Adrenal gland (tissue), 12 donors: ENCODE data around the gene IL10RB. TPM values are rescaled to one million over a fixed set of nuclear protein-coding genes. Genes with fewer than 3 reads are reported as not detected.
A peak's percentile ranks its signal among the peaks of the same experiment; 100 is the strongest.

Experiments used
- DNase-seq, 7 donors: peaks; one replicate each; pipeline ENCODE4 v3.0.0-alpha.2; 2019 to 2020
- H3K27ac ChIP-seq, 5 donors: fragments of 200-600 bp; sonication (generic) in 4 of 5; 1 replicate in 3 of 5; 2 replicates in 2 of 5; pipeline versions ENCODE4 v1.5.1 to v1.8.0; 2016 to 2020; ENCODE audit warnings: mild to moderate bottlenecking in 1 of 5
- H3K27me3 ChIP-seq: fragments of 200-600 bp; 2 replicates; pipeline ENCODE4 v1.8.0; 2021
- H3K36me3 ChIP-seq, 2 donors: fragments of 200-600 bp; replicated peaks in 1 of 2; 1 replicate in 1 of 2; 2 replicates in 1 of 2; pipeline versions ENCODE4 v1.5.1 to v1.8.0; 2018 to 2022
- H3K4me1 ChIP-seq, 2 donors: fragments of 200-600 bp; replicated peaks in 1 of 2; 1 replicate in 1 of 2; 2 replicates in 1 of 2; pipeline versions ENCODE4 v1.5.1 to v1.8.0; 2018 to 2021
- H3K4me3 ChIP-seq, 4 donors: fragments of 200-600 bp; sonication (generic) in 3 of 4; one replicate each; pipeline ENCODE4 v1.5.1; 2016 to 2018
- H3K9me3 ChIP-seq, 3 donors: fragments of 200-600 bp; sonication (generic) in 1 of 3; replicated peaks in 1 of 3; 1 replicate in 2 of 3; 2 replicates in 1 of 3; pipeline versions ENCODE4 v1.5.1 to v1.8.0; 2016 to 2021
- POLR2A ChIP-seq, 2 donors: fragments of 450-650 bp; IDR thresholded peaks; one replicate each; pipeline ENCODE4 v1.6.1; 2017; ENCODE audit warnings: antibody characterized with exemption in 2 of 2, mild to moderate bottlenecking in 2 of 2, moderate library complexity in 1 of 2
- WGBS, 4 donors: extraction: QIAGEN DNeasy Blood & Tissue Kit in 2 of 4; methylation state at CpG; one replicate each; pipeline versions ENCODE4 v1.1.5 to v1.1.7; 2013 to 2017; 5-methylcytosine and 5-hydroxymethylcytosine counted together
- intact Hi-C, 2 donors: fragments of 100-400 bp; cut with DNase I; formaldehyde crosslinking; loops; one replicate each; pipeline versions ENCODE4 v1.14.1 to v1.15.0; 2022 to 2023
- polyA plus RNA-seq, 3 donors: library from polyadenylated mRNA; stranded (reverse); fragments of 200-250 nt in 2 of 3; fragments of 350-450 nt in 1 of 3; fragmentation: Illumina TruSeq in 1 of 3; extraction: RNeasy Lipid Tissue Mini Kit (QIAGEN cat#74804) in 1 of 3; gene quantifications; one replicate each; pipeline ENCODE4 v1.2.3, GENCODE V29; 2013 to 2014
- total RNA-seq, 9 donors: library from RNA; depleted of rRNA in 4 of 9; stranded (reverse); fragments of >200 nt in 4 of 9; fragments of 120-200 nt in 1 of 9; fragmentation: NEBNext Ultra II Directional in 1 of 9; extraction: Animal tissue kit (Norgen Biotek cat#: 25700) in 1 of 9; gene quantifications; one replicate each; pipeline versions ENCODE4 v1.1.0 to v1.2.4, GENCODE V29; 2013 to 2023
- TF ChIP-seq, protein P1 (sequence below), 6 experiments: fragments of 450-650 bp in 4 of 6; fragments of 200-600 bp in 2 of 6; sonication (generic) in 1 of 6; IDR thresholded peaks; 1 replicate in 5 of 6; 2 replicates in 1 of 6; pipeline versions ENCODE4 v1.5.1 to v1.8.0; 2016 to 2021; ENCODE audit warnings: antibody characterized with exemption in 6 of 6, mild to moderate bottlenecking in 2 of 6, moderate library complexity in 1 of 6
- donor health status: healthy with polysubstance abuse.
- donor health status: Bipolar disorder and iron deficiency.
- donor health status: DM: yes; HTN: yes; CAD: no.
- donor health status: DM: no; HTN: no; CAD: no.
- donor health status: DM: no; HTN: no; CAD: no.
- donor health status: DM: yes; HTN: yes; CAD: no.

Gene IL10RB
- total and polyA plus RNA-seq, 12 donors = 14.7 to 55.0 (median 26.9) TPM

GRCh38 chr21:33305344-33305671 is 39.1 kb downstream of the IL10RB start:
- H3K4me3 ChIP-seq = no peak overlapping the region
- H3K4me1 ChIP-seq = peaks cover 14 to 23% of the 10 kb centered on the region in 2 donors

DNA sequence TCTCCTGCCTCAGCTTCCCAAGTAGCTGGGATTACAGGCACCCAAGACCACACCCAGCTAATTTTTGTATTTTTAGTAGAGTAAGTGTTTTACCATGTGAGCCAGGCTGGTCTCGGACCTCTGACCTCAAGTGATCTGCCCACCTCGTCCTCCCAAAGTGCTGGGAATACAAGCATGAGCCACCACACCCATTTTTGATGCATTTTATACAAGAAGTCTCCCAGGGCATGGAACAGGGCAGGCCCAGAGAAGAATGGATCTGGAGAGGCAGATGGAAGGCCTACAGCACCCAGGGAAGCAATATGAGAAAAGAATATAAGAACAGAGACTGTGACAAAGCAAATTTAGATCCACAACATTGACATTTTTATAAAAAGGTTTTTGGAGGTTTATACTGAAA is 39.8 kb downstream of the IL10RB start:
- DNase-seq = peak in 1 of 7 donors; percentile 17
- no peaks in the 10 kb centered on the region for H3K27me3 ChIP-seq
- H3K4me3 ChIP-seq = no peak overlapping the region
- H3K27ac ChIP-seq = no peak overlapping the region
- H3K36me3 ChIP-seq = no peaks in the 10 kb centered on the region
- intact Hi-C loops = no loop called here
- TF ChIP-seq POLR2A (IDR thresholded peaks at IDR 0.05) = no peak
- TF ChIP-seq, protein P1, sequence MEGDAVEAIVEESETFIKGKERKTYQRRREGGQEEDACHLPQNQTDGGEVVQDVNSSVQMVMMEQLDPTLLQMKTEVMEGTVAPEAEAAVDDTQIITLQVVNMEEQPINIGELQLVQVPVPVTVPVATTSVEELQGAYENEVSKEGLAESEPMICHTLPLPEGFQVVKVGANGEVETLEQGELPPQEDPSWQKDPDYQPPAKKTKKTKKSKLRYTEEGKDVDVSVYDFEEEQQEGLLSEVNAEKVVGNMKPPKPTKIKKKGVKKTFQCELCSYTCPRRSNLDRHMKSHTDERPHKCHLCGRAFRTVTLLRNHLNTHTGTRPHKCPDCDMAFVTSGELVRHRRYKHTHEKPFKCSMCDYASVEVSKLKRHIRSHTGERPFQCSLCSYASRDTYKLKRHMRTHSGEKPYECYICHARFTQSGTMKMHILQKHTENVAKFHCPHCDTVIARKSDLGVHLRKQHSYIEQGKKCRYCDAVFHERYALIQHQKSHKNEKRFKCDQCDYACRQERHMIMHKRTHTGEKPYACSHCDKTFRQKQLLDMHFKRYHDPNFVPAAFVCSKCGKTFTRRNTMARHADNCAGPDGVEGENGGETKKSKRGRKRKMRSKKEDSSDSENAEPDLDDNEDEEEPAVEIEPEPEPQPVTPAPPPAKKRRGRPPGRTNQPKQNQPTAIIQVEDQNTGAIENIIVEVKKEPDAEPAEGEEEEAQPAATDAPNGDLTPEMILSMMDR (IDR thresholded peaks at IDR 0.05) = no peak
- H3K4me1 ChIP-seq = peaks cover 12 to 17% of the 10 kb centered on the region in 2 donors
- 88 to 96% (median 93%) methylated on average over 2 of the region's 2 CpGs for WGBS, 4 donors
- H3K9me3 ChIP-seq = no peaks in the 10 kb centered on the region

More at GRCh38 chr21:33305344-33305671, 39.1 kb downstream of the IL10RB start:
- intact Hi-C loops = no loop called here
- 90 to 97% (median 94%) methylated on average over 4 of the region's 4 CpGs for WGBS, 4 donors
- Histone ChIP-seq H3K36me3 (no peaks in the 10 kb centered on the region), H3K27me3 (no peaks in the 10 kb centered on the region), H3K9me3 (no peaks in the 10 kb centered on the region), H3K27ac (no peak overlapping the region)
- TF ChIP-seq POLR2A (IDR thresholded peaks at IDR 0.05) = no peak
- TF ChIP-seq, protein P1 (IDR thresholded peaks at IDR 0.05) = no peak
- peak in 1 of 7 donors; percentile 41 for DNase-seq

DNA sequence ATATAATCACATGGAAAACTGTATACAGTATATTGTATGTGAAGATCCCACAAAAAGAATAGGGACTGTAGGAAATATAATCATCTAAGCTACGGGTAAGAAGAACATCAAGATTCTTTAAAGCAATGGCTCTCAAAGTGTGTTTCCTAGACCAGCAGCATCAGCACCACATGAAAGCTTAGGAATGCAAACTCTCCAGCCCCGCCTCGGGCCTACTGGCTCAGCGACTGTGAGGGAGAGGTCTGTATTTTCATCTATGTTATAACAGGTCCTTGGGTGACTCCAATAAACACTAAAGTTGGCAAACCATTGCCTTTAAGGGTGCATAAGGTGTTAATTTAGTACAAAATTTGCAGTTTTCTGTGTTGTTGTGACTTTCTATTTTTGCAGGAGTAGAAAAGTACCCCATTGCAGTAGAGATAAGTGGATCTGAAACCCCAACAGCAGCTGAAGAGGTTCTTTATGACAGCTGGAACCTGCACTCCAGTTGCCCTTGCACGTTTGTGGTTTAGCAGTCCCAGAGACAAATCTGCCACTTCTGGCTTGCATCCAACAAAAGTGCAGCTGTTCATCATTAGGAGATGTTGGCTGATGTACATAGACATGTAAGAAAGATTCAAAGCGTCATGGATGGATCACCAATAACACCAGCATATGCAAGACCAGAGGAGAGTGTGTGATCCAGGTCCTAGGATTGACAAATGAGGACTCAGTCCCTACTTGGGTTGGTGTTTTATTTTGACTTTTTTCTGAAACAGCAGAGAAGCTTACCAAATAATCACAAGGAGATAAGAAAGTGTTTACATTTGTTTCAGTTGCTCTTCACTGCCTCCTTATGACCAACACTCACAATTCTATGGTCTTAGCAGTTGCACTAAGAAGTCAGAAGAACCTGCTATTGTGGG is 42.7 kb downstream of the IL10RB start:
- peak in 1 of 7 donors; percentile 60 for DNase-seq
- 46 to 68% (median 50%) methylated on average over 6 of the region's 6 CpGs for WGBS, 4 donors
- no peaks in the 10 kb centered on the region for H3K36me3 ChIP-seq
- TF ChIP-seq, protein P1 (IDR thresholded peaks at IDR 0.05) = no peak
- no peak for TF ChIP-seq POLR2A (IDR thresholded peaks at IDR 0.05)
- no peak overlapping the region for H3K4me3 ChIP-seq
- no peaks in the 10 kb centered on the region for H3K27me3 ChIP-seq
- H3K9me3 ChIP-seq = no peaks in the 10 kb centered on the region
- no peaks in the 10 kb centered on the region for H3K4me1 ChIP-seq
- H3K27ac ChIP-seq = no peak overlapping the region
- intact Hi-C loops = no loop called here

GRCh38 chr21:33309778-33310177 is 43.6 kb downstream of the IL10RB start:
- WGBS, 4 donors = 85 to 90% (median 88%) methylated on average over 1 of the region's 1 CpG
- Histone ChIP-seq H3K36me3 (no peaks in the 10 kb centered on the region), H3K27ac (no peak overlapping the region), H3K4me1 (no peaks in the 10 kb centered on the region), H3K9me3 (no peaks in the 10 kb centered on the region), H3K4me3 (no peak overlapping the region), H3K27me3 (no peaks in the 10 kb centered on the region)
- no peak for DNase-seq
- intact Hi-C loops = no loop called here
- TF ChIP-seq, protein P1 (IDR thresholded peaks at IDR 0.05) = no peak
- no peak for TF ChIP-seq POLR2A (IDR thresholded peaks at IDR 0.05)
